Measurements from ENCODE around the gene MUC21. TPM values are rescaled to one million over a fixed set of nuclear protein-coding genes. Genes with fewer than 3 reads are reported as not detected.

Gene MUC21
- total RNA-seq, 1 donor from 2014 or later = not detected

Other genes starting within 250 kb of the MUC21 start
- 251 TPM for gene FLOT1, start 241.0 kb upstream of the MUC21 start, total RNA-seq
- gene IER3, start 239.2 kb upstream of the MUC21 start, total RNA-seq = 285 TPM
- gene DDR1, start 99.2 kb upstream of the MUC21 start, total RNA-seq = 61.4 TPM
- 16.0 TPM for gene GTF2H4, start 75.5 kb upstream of the MUC21 start, total RNA-seq
- 24.7 TPM for gene VARS2, start 69.5 kb upstream of the MUC21 start, total RNA-seq
- gene SFTA2, start 51.5 kb upstream of the MUC21 start, total RNA-seq = not detected
- not detected for gene MUCL3, start 42.7 kb upstream of the MUC21 start, total RNA-seq
- gene MUC22, start 26.8 kb downstream of the MUC21 start, total RNA-seq = not detected
- gene C6orf15, start 128.9 kb downstream of the MUC21 start, total RNA-seq = not detected
- gene PSORS1C1, start 131.1 kb downstream of the MUC21 start, total RNA-seq = 3.9 TPM
- not detected for gene CDSN, start 136.7 kb downstream of the MUC21 start, total RNA-seq
- not detected for gene PSORS1C2, start 155.3 kb downstream of the MUC21 start, total RNA-seq
- gene CCHCR1, start 174.1 kb downstream of the MUC21 start, total RNA-seq = 11.1 TPM
- gene TCF19, start 174.9 kb downstream of the MUC21 start, total RNA-seq = 2.4 TPM
- 1.0 TPM for gene POU5F1, start 187.0 kb downstream of the MUC21 start, total RNA-seq

All from cardiac septum (tissue), 1 donor.